ENCODE results near the gene BPIFB3. TPM values are rescaled to one million over a fixed set of nuclear protein-coding genes. Genes with fewer than 3 reads are reported as not detected.

The BPIFB3 gene
- total RNA-seq, 3 donors from 2014 or later (not counting 1 experiment from before 2014, with no cell fraction given): not detected

GRCh38 chr20:33016581-33017109 is 37.1 kb upstream of the BPIFB3 start:
- Histone ChIP-seq H3K4me1 (ENCODE audit: control insufficient read depth, insufficient read depth, low read length) (no peaks in the 10 kb centered on the region), H3K4me3 (ENCODE audit: low read length) (no peak overlapping the region), H3K36me3 (ENCODE audit: control insufficient read depth, insufficient read depth, low read length) (no peaks in the 10 kb centered on the region), H3K27ac (ENCODE audit: low read length) (no peak overlapping the region), H3K27me3 (ENCODE audit: control insufficient read depth, insufficient read depth, low read length) (no peaks in the 10 kb centered on the region), H3K9me3 (ENCODE audit: control insufficient read depth, insufficient read depth, low read length) (no peaks in the 10 kb centered on the region)
- TF ChIP-seq, protein P1, sequence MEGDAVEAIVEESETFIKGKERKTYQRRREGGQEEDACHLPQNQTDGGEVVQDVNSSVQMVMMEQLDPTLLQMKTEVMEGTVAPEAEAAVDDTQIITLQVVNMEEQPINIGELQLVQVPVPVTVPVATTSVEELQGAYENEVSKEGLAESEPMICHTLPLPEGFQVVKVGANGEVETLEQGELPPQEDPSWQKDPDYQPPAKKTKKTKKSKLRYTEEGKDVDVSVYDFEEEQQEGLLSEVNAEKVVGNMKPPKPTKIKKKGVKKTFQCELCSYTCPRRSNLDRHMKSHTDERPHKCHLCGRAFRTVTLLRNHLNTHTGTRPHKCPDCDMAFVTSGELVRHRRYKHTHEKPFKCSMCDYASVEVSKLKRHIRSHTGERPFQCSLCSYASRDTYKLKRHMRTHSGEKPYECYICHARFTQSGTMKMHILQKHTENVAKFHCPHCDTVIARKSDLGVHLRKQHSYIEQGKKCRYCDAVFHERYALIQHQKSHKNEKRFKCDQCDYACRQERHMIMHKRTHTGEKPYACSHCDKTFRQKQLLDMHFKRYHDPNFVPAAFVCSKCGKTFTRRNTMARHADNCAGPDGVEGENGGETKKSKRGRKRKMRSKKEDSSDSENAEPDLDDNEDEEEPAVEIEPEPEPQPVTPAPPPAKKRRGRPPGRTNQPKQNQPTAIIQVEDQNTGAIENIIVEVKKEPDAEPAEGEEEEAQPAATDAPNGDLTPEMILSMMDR (IDR thresholded peaks at IDR 0.05): no peak
- WGBS (ENCODE audit: insufficient coverage): 79% methylated on average over 7 of the region's 7 CpGs
- no peaks in the 10 kb centered on the region for H3K36me3 Mint-ChIP-seq
- ATAC-seq: no peak
- intact Hi-C loops (cut with micrococcal nuclease): no loop called here
- no peak overlapping the region for H3K27ac Mint-ChIP-seq
- H3K4me3 Mint-ChIP-seq: no peak overlapping the region
- no peaks in the 10 kb centered on the region for H3K27me3 Mint-ChIP-seq (ENCODE audit: low read depth in 2 of 2)
- H3K9me3 Mint-ChIP-seq: no peaks in the 10 kb centered on the region
- H3K4me1 Mint-ChIP-seq: peaks cover 5 to 6% of the 10 kb centered on the region in 2 donors
- no peak for DNase-seq

GRCh38 chr20:33017542-33017941 is 36.2 kb upstream of the BPIFB3 start:
- intact Hi-C loops (cut with micrococcal nuclease): no loop called here
- Mint-ChIP-seq H3K4me3 (no peak overlapping the region), H3K27me3 (ENCODE audit: low read depth in 2 of 2) (no peaks in the 10 kb centered on the region), H3K9me3 (no peaks in the 10 kb centered on the region), H3K4me1 (peaks cover 5 to 6% of the 10 kb centered on the region in 2 donors), H3K36me3 (no peaks in the 10 kb centered on the region), H3K27ac (no peak overlapping the region)
- TF ChIP-seq, protein P1 (IDR thresholded peaks at IDR 0.05): no peak
- WGBS (ENCODE audit: insufficient coverage): 95% methylated on average over 7 of the region's 7 CpGs
- Histone ChIP-seq H3K27ac (ENCODE audit: low read length) (no peak overlapping the region), H3K27me3 (ENCODE audit: control insufficient read depth, insufficient read depth, low read length) (no peaks in the 10 kb centered on the region), H3K4me3 (ENCODE audit: low read length) (no peak overlapping the region), H3K9me3 (ENCODE audit: control insufficient read depth, insufficient read depth, low read length) (no peaks in the 10 kb centered on the region), H3K4me1 (ENCODE audit: control insufficient read depth, insufficient read depth, low read length) (no peaks in the 10 kb centered on the region), H3K36me3 (ENCODE audit: control insufficient read depth, insufficient read depth, low read length) (no peaks in the 10 kb centered on the region)
- DNase-seq: no peak
- ATAC-seq: no peak

- TF ChIP-seq, protein P1 (IDR thresholded peaks at IDR 0.05): no peak
- H3K4me1 Mint-ChIP-seq: peaks cover under 1 to 6% of the 10 kb centered on the region in 2 donors
- H3K4me3 Mint-ChIP-seq: no peak overlapping the region
- H3K27me3 Mint-ChIP-seq (ENCODE audit: low read depth in 2 of 2): no peaks in the 10 kb centered on the region
- DNase-seq (no peak), ATAC-seq (no peak)
- H3K36me3 Mint-ChIP-seq: no peaks in the 10 kb centered on the region
- 68% methylated on average over 14 of the region's 14 CpGs for WGBS (ENCODE audit: insufficient coverage)
- no peak overlapping the region for H3K27ac ChIP-seq (ENCODE audit: low read length)
- no peak overlapping the region for H3K27ac Mint-ChIP-seq
- H3K4me1 ChIP-seq (ENCODE audit: control insufficient read depth, insufficient read depth, low read length): no peaks in the 10 kb centered on the region
- H3K36me3 ChIP-seq (ENCODE audit: control insufficient read depth, insufficient read depth, low read length): no peaks in the 10 kb centered on the region
- no peaks in the 10 kb centered on the region for H3K9me3 Mint-ChIP-seq
- H3K9me3 ChIP-seq (ENCODE audit: control insufficient read depth, insufficient read depth, low read length): no peaks in the 10 kb centered on the region
- H3K27me3 ChIP-seq (ENCODE audit: control insufficient read depth, insufficient read depth, low read length): no peaks in the 10 kb centered on the region
- intact Hi-C loops (cut with micrococcal nuclease): no loop called here
- H3K4me3 ChIP-seq (ENCODE audit: low read length): no peak overlapping the region
Measured at GRCh38 chr20:33018169-33018931, 35.4 kb upstream of the BPIFB3 start.

Data from natural killer cell (primary cell).